Measurements from ENCODE around the gene ARFGEF3. TPM values are rescaled to one million over a fixed set of nuclear protein-coding genes. Genes with fewer than 3 reads are reported as not detected.

ARFGEF3 gene
- total RNA-seq, 1 experiment from 2014 or later = 0.71 TPM

DNA sequence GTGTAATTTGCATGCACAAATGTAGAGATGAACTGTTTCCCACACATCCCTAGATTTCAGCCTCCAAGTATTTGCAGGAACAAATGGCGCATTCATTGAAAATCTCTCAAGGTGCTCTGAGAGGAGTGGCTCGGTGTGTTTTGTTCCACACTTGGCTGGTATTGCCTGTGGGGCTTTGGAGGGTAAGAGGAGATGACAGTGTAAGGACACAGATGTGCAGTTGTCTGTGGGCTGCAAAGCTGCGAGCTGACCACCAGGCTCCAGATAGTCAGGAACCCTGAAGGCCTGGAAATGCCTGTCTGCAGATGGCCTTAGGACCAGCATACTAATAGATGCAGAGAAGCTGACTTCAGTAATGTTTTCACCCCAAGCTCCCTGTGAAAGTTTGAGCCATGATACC lies 114.2 kb downstream of the ARFGEF3 start:
- ChIA-PET CTCF (no interaction called here), POLR2A (ENCODE audit: low non-redundant PET) (no interaction called here)
- no peak for DNase-seq (ENCODE audit: low spot score)
- Histone ChIP-seq H3K27me3 (replicated peaks; ENCODE audit: insufficient read depth, low read depth, low read length, poor library complexity) (no peaks in the 10 kb centered on the region), H3K9me3 (ENCODE audit: low read depth, low read length, poor library complexity, severe bottlenecking) (no peaks in the 10 kb centered on the region), H3K4me1 (ENCODE audit: insufficient read depth, low read length, poor library complexity, severe bottlenecking) (no peaks in the 10 kb centered on the region), H3K36me3 (ENCODE audit: insufficient read depth, low read length, poor library complexity, severe bottlenecking) (no peaks in the 10 kb centered on the region), H3K27ac (ENCODE audit: low read depth, low read length, poor library complexity, severe bottlenecking) (no peak overlapping the region), H3K4me3 (ENCODE audit: low read depth, low read length, poor library complexity, severe bottlenecking) (no peak overlapping the region)
- no peak for TF ChIP-seq EZH2 (IDR thresholded peaks at IDR 0.05; ENCODE audit: borderline replicate concordance, low read depth, low read length, poor library complexity, severe bottlenecking)
- intact Hi-C loops (cut with micrococcal nuclease; ENCODE audit: unreplicated experiment) = loop anchor here (10.0 kb wide), 1 partner anchor 271 kb away; no protein-coding TSS in a partner anchor
- BruUV-seq (replicated peaks) = no TSS peak

DNA sequence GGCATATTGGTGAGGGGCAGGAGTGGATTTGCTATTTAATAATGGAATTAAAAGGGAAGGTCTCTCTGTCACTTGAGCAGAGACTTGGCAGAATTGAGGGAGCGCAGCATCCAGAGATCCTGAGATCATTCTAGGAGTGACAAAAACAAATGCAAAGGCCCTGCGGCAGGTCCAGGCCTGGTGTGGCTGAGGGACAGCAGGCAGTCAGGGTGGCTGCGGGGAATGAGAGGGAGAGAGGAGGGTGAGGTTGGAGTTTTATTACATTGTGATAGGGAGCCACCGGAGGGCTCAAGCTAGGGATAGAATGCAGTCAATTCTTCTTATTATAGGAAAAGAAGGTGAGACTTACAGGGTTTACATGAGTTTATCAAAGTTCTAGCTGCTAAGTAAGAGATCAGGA lies 116.1 kb downstream of the ARFGEF3 start:
- no peak overlapping the region for H3K4me3 ChIP-seq (ENCODE audit: low read depth, low read length, poor library complexity, severe bottlenecking)
- BruUV-seq (replicated peaks) = no TSS peak
- no peaks in the 10 kb centered on the region for H3K27me3 ChIP-seq (replicated peaks; ENCODE audit: insufficient read depth, low read depth, low read length, poor library complexity)
- H3K9me3 ChIP-seq (ENCODE audit: low read depth, low read length, poor library complexity, severe bottlenecking) = no peaks in the 10 kb centered on the region
- no peak for TF ChIP-seq EZH2 (IDR thresholded peaks at IDR 0.05; ENCODE audit: borderline replicate concordance, low read depth, low read length, poor library complexity, severe bottlenecking)
- TF ChIP-seq, protein P1, sequence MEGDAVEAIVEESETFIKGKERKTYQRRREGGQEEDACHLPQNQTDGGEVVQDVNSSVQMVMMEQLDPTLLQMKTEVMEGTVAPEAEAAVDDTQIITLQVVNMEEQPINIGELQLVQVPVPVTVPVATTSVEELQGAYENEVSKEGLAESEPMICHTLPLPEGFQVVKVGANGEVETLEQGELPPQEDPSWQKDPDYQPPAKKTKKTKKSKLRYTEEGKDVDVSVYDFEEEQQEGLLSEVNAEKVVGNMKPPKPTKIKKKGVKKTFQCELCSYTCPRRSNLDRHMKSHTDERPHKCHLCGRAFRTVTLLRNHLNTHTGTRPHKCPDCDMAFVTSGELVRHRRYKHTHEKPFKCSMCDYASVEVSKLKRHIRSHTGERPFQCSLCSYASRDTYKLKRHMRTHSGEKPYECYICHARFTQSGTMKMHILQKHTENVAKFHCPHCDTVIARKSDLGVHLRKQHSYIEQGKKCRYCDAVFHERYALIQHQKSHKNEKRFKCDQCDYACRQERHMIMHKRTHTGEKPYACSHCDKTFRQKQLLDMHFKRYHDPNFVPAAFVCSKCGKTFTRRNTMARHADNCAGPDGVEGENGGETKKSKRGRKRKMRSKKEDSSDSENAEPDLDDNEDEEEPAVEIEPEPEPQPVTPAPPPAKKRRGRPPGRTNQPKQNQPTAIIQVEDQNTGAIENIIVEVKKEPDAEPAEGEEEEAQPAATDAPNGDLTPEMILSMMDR (conservative IDR thresholded peaks at IDR 0.05; ENCODE audit: low read depth, low read length) = no peak
- CTCF ChIA-PET = interaction anchor here (1.3 kb wide), 1 partner anchor 162 kb away, joined by 15 read pairs; no protein-coding TSS in a partner anchor
- no peaks in the 10 kb centered on the region for H3K4me1 ChIP-seq (ENCODE audit: insufficient read depth, low read length, poor library complexity, severe bottlenecking)
- intact Hi-C loops (cut with micrococcal nuclease; ENCODE audit: unreplicated experiment) = loop anchor here (1.0 to 10.0 kb wide), 2 partner anchors 161 to 273 kb away; no protein-coding TSS in a partner anchor
- DNase-seq (ENCODE audit: low spot score) = no peak
- POLR2A ChIA-PET (ENCODE audit: low non-redundant PET) = no interaction called here
- no peak overlapping the region for H3K27ac ChIP-seq (ENCODE audit: low read depth, low read length, poor library complexity, severe bottlenecking)
- H3K36me3 ChIP-seq (ENCODE audit: insufficient read depth, low read length, poor library complexity, severe bottlenecking) = no peaks in the 10 kb centered on the region

DNA sequence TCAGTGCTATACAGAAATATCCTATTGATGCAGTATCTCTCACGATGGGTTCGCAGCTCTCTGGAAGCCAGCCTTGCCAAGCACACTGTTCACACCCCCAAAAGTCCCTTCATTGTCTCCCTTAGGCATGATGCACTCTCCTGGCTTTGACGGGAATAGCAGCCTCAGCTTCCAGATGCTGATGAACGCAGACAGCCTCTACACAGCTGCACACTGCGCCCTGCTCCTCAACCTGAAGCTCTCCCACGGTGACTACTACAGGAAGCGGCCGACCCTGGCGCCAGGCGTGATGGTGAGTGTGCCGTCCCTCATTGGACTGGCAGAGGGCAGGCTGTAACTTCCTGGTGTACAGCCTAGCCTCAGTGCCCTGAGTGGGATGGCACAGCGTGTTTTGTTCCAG lies 116.6 kb downstream of the ARFGEF3 start:
- H3K36me3 ChIP-seq (ENCODE audit: insufficient read depth, low read length, poor library complexity, severe bottlenecking) = no peaks in the 10 kb centered on the region
- H3K4me1 ChIP-seq (ENCODE audit: insufficient read depth, low read length, poor library complexity, severe bottlenecking) = no peaks in the 10 kb centered on the region
- ChIA-PET CTCF (interaction anchor here (1.3 kb wide), 1 partner anchor 163 kb away, joined by 15 read pairs; no protein-coding TSS in a partner anchor), POLR2A (ENCODE audit: low non-redundant PET) (no interaction called here)
- DNase-seq (ENCODE audit: low spot score) = peak; percentile 63
- no peaks in the 10 kb centered on the region for H3K9me3 ChIP-seq (ENCODE audit: low read depth, low read length, poor library complexity, severe bottlenecking)
- intact Hi-C loops (cut with micrococcal nuclease; ENCODE audit: unreplicated experiment) = loop anchor here (10.0 kb wide), 1 partner anchor 274 kb away; no protein-coding TSS in a partner anchor
- H3K4me3 ChIP-seq (ENCODE audit: low read depth, low read length, poor library complexity, severe bottlenecking) = no peak overlapping the region
- no peaks in the 10 kb centered on the region for H3K27me3 ChIP-seq (replicated peaks; ENCODE audit: insufficient read depth, low read depth, low read length, poor library complexity)
- TF ChIP-seq, protein P1 (conservative IDR thresholded peaks at IDR 0.05; ENCODE audit: low read depth, low read length) = peak; percentile 60
- TF ChIP-seq EZH2 (IDR thresholded peaks at IDR 0.05; ENCODE audit: borderline replicate concordance, low read depth, low read length, poor library complexity, severe bottlenecking) = no peak
- H3K27ac ChIP-seq (ENCODE audit: low read depth, low read length, poor library complexity, severe bottlenecking) = no peak overlapping the region
- BruUV-seq (replicated peaks) = no TSS peak

DNA sequence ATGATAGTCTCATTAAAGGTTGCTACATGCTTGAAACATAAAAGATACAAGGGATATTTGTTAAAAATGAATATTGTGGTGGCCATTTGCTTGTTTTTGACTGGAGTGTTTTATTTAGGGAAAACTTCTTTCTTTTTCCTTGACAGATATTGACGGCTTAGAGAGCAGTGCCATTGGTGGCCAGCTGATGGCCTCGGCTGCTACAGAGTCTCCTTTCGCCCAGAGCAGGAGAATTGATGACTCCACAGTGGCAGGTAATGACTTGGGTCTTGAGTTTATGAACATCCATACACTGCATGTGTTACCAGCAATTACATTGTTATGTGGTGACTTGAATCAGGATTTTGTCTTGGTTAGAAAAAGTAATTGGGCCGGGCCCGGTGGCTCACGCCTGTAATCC lies 124.1 kb downstream of the ARFGEF3 start:
- no peaks in the 10 kb centered on the region for H3K36me3 ChIP-seq (ENCODE audit: insufficient read depth, low read length, poor library complexity, severe bottlenecking)
- intact Hi-C loops (cut with micrococcal nuclease; ENCODE audit: unreplicated experiment) = loop anchor here (10.0 kb wide), 1 partner anchor 479 kb away; no protein-coding TSS in a partner anchor
- no peak for DNase-seq (ENCODE audit: low spot score)
- ChIA-PET POLR2A (ENCODE audit: low non-redundant PET) (no interaction called here), CTCF (no interaction called here)
- no peak overlapping the region for H3K4me3 ChIP-seq (ENCODE audit: low read depth, low read length, poor library complexity, severe bottlenecking)
- H3K9me3 ChIP-seq (ENCODE audit: low read depth, low read length, poor library complexity, severe bottlenecking) = no peaks in the 10 kb centered on the region
- no peaks in the 10 kb centered on the region for H3K4me1 ChIP-seq (ENCODE audit: insufficient read depth, low read length, poor library complexity, severe bottlenecking)
- no TSS peak for BruUV-seq (replicated peaks)
- no peaks in the 10 kb centered on the region for H3K27me3 ChIP-seq (replicated peaks; ENCODE audit: insufficient read depth, low read depth, low read length, poor library complexity)
- H3K27ac ChIP-seq (ENCODE audit: low read depth, low read length, poor library complexity, severe bottlenecking) = no peak overlapping the region
- TF ChIP-seq EZH2 (IDR thresholded peaks at IDR 0.05; ENCODE audit: borderline replicate concordance, low read depth, low read length, poor library complexity, severe bottlenecking) = no peak
- TF ChIP-seq, protein P1 (conservative IDR thresholded peaks at IDR 0.05; ENCODE audit: low read depth, low read length) = no peak; the same call in 1 of the 2 replicates

Data from A673 (cell line).